Ectodermal cell (in vitro differentiated cells): ENCODE data around the gene GPR39. TPM values are rescaled to one million over a fixed set of nuclear protein-coding genes. Genes with fewer than 3 reads are reported as not detected.

Source experiments
- H3K27ac ChIP-seq: 2 replicates; pipeline ENCODE4 v1.7.0; 2013; ENCODE audit warnings: mild to moderate bottlenecking, low read depth, low read length; ENCODE audit not compliant: insufficient read depth, poor library complexity, severe bottlenecking
- H3K27me3 ChIP-seq: 2 replicates; pipeline ENCODE4 v1.7.0; 2013; ENCODE audit warnings: mild to moderate bottlenecking, low read length; ENCODE audit not compliant: insufficient read depth, control insufficient read depth, poor library complexity, severe bottlenecking
- H3K36me3 ChIP-seq: one replicate; pipeline ENCODE4 v1.7.0; 2013; ENCODE audit warnings: low read length; ENCODE audit not compliant: control insufficient read depth, insufficient read depth
- H3K4me1 ChIP-seq: one replicate; pipeline ENCODE4 v1.7.0; 2013; ENCODE audit warnings: low read length; ENCODE audit not compliant: control insufficient read depth, insufficient read depth
- H3K4me3 ChIP-seq: 2 replicates; pipeline ENCODE4 v1.7.0; 2013; ENCODE audit warnings: low read depth, low read length, control low read depth; ENCODE audit not compliant: insufficient read depth
- H3K9me3 ChIP-seq: 2 replicates; pipeline ENCODE4 v1.7.0; 2013; ENCODE audit warnings: mild to moderate bottlenecking, low read length, moderate library complexity; ENCODE audit not compliant: control insufficient read depth
- WGBS, 2 experiments: methylation state at CpG; one replicate each; pipeline ENCODE4 v1.1.7; 2013; ENCODE audit warnings: missing lambda C conversion rate in 2 of 2; 5-methylcytosine and 5-hydroxymethylcytosine counted together
- polyA plus RNA-seq, 4 experiments: library from polyadenylated mRNA; stranded (reverse); fragments of 50-300 nt; gene quantifications; one replicate each; pipeline ENCODE4 v1.2.3, GENCODE V29; 2013

GPR39 gene
- 0.30 TPM for polyA plus RNA-seq (2013, experiment 1 of 4)
- polyA plus RNA-seq (2013, experiment 2 of 4), result 0.12 TPM
- 0.11 TPM for polyA plus RNA-seq (2013, experiment 3 of 4)
- polyA plus RNA-seq (2013, experiment 4 of 4), result 0.16 TPM

GRCh38 chr2:132416723-132417395, at the start of gene GPR39:
TSS of gene GPR39 (plus strand) at chr2:132416805.
- Histone ChIP-seq H3K27ac (no peak within 1 kb of the TSS), H3K27me3 (peaks cover 41% of the 10 kb centered on the region), H3K36me3 (no peaks in the 10 kb centered on the region), H3K9me3 (no peaks in the 10 kb centered on the region), H3K4me1 (peaks cover 4% of the 10 kb centered on the region), H3K4me3 (peak within 1 kb of the TSS; percentile 55)
- 55 to 56% methylated on average over 23 of the region's 23 CpGs for WGBS, 2 experiments

- Histone ChIP-seq H3K4me3 (no peak overlapping the region), H3K36me3 (no peaks in the 10 kb centered on the region), H3K4me1 (no peaks in the 10 kb centered on the region), H3K27ac (no peak overlapping the region), H3K27me3 (no peaks in the 10 kb centered on the region), H3K9me3 (no peaks in the 10 kb centered on the region)
- 41 to 50% methylated on average over 2 of the region's 2 CpGs for WGBS, 2 experiments
Observed at GRCh38 chr2:132368191-132368590, 48.4 kb upstream of the GPR39 start.

GRCh38 chr2:132372276-132372675, 44.3 kb upstream of the GPR39 start:
- Histone ChIP-seq H3K4me1 (no peaks in the 10 kb centered on the region), H3K4me3 (no peak overlapping the region), H3K36me3 (no peaks in the 10 kb centered on the region), H3K27me3 (no peaks in the 10 kb centered on the region), H3K9me3 (no peaks in the 10 kb centered on the region), H3K27ac (no peak overlapping the region)
- 96 to 100% methylated on average over 3 of the region's 3 CpGs for WGBS, 2 experiments

- no peaks in the 10 kb centered on the region for H3K4me1 ChIP-seq
- H3K4me3 ChIP-seq, result no peak overlapping the region
- no peaks in the 10 kb centered on the region for H3K9me3 ChIP-seq
- H3K36me3 ChIP-seq, result no peaks in the 10 kb centered on the region
- H3K27me3 ChIP-seq, result no peaks in the 10 kb centered on the region
- no peak overlapping the region for H3K27ac ChIP-seq
- WGBS, 2 experiments, result 77 to 87% methylated on average over 5 of the region's 5 CpGs
Observed at GRCh38 chr2:132373391-132374135, 43.0 kb upstream of the GPR39 start.

GRCh38 chr2:132374151-132374550, 42.5 kb upstream of the GPR39 start:
- Histone ChIP-seq H3K27ac (no peak overlapping the region), H3K9me3 (no peaks in the 10 kb centered on the region), H3K36me3 (no peaks in the 10 kb centered on the region), H3K4me1 (no peaks in the 10 kb centered on the region), H3K27me3 (no peaks in the 10 kb centered on the region), H3K4me3 (no peak overlapping the region)

- no peaks in the 10 kb centered on the region for H3K36me3 ChIP-seq
- no peaks in the 10 kb centered on the region for H3K4me1 ChIP-seq
- WGBS, 2 experiments, result 96 to 97% methylated on average over 2 of the region's 2 CpGs
- no peak overlapping the region for H3K27ac ChIP-seq
- no peaks in the 10 kb centered on the region for H3K27me3 ChIP-seq
- no peaks in the 10 kb centered on the region for H3K9me3 ChIP-seq
- no peak overlapping the region for H3K4me3 ChIP-seq
Observed at GRCh38 chr2:132374551-132374950, 42.1 kb upstream of the GPR39 start.

- Histone ChIP-seq H3K4me1 (no peaks in the 10 kb centered on the region), H3K27me3 (no peaks in the 10 kb centered on the region), H3K9me3 (no peaks in the 10 kb centered on the region), H3K36me3 (no peaks in the 10 kb centered on the region), H3K27ac (no peak overlapping the region), H3K4me3 (no peak overlapping the region)
- 95 to 100% methylated on average over 1 of the region's 1 CpG for WGBS, 2 experiments
Observed at GRCh38 chr2:132374961-132375360, 41.6 kb upstream of the GPR39 start.

GRCh38 chr2:132381376-132381775, 35.2 kb upstream of the GPR39 start:
- H3K27me3 ChIP-seq, result peaks cover 17% of the 10 kb centered on the region
- no peak overlapping the region for H3K4me3 ChIP-seq
- H3K4me1 ChIP-seq, result peaks cover 10% of the 10 kb centered on the region
- H3K36me3 ChIP-seq, result no peaks in the 10 kb centered on the region
- H3K27ac ChIP-seq, result no peak overlapping the region
- no peaks in the 10 kb centered on the region for H3K9me3 ChIP-seq
- WGBS, 2 experiments, result 66 to 81% methylated on average over 4 of the region's 4 CpGs

GRCh38 chr2:132383956-132384355, 32.6 kb upstream of the GPR39 start:
- Histone ChIP-seq H3K4me3 (no peak overlapping the region), H3K27me3 (peaks cover 18% of the 10 kb centered on the region), H3K4me1 (peaks cover 10% of the 10 kb centered on the region), H3K36me3 (no peaks in the 10 kb centered on the region), H3K9me3 (no peaks in the 10 kb centered on the region), H3K27ac (no peak overlapping the region)
- WGBS, 2 experiments, result 80 to 82% methylated on average over 8 of the region's 8 CpGs

- no peak overlapping the region for H3K4me3 ChIP-seq
- peaks cover 10% of the 10 kb centered on the region for H3K4me1 ChIP-seq
- no peaks in the 10 kb centered on the region for H3K9me3 ChIP-seq
- WGBS, 2 experiments, result 89 to 93% methylated on average over 4 of the region's 4 CpGs
- H3K36me3 ChIP-seq, result no peaks in the 10 kb centered on the region
- H3K27ac ChIP-seq, result no peak overlapping the region
- peaks cover 21% of the 10 kb centered on the region for H3K27me3 ChIP-seq
Observed at GRCh38 chr2:132384491-132385151, 32.0 kb upstream of the GPR39 start.
